ENCODE data around the gene MAP1A. TPM values are rescaled to one million over a fixed set of nuclear protein-coding genes. Genes with fewer than 3 reads are reported as not detected.

Gene MAP1A
- 1.4 and 1.7 TPM in 2 replicates for total RNA-seq (2014; rRNA removed; shearing (Covaris generic))
- 0.15 and 0.27 TPM in 2 replicates for polyA plus RNA-seq (2015; cell fraction: cytosol; rRNA removed)
- polyA plus RNA-seq (2015; cell fraction: nucleus; rRNA removed), result 0.72 and 0.76 TPM in 2 replicates

DNA sequence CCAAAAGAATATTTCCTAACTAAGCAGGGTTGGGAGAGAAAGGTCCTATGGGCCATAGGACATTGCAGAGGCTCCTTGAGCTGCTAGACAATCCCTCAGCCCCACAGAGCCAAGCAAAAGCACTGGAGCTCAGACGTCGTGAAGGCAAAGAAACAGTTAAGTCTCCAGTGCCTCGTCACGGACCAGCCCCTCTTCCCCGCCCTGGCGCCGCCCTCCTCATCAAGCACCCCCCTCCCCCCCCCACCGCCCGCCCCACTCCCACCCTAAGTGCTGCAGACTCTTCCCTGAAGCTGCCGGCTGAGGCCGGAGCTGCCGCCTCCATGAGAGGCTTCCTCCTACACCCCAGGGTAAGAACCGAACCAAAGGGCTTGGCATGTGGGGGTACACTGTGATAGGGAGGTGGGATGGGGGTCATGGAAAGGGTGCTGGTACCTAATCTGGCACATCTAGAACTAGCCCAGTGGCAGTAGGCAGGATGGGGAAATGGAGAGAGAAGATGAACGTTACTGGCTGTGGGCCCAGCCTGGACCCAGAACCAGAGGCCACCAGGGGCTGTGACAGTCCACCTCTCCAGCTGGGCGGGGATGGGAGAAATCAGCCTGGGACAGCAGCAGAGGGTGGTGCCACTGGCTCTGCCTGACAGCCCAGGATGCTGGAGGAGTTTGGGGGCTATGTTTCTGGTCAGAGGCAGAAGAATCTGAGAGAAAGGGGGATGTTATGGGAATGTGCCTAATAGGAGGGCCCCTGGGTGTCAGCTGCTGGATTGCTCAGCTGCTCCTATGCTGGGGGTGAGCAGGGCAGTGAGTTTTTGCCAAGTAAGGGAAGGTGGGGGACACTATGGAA lies at the start of gene MAP1A:
Gene MAP1A (plus strand): TSS at position 255 of the 843 bp plus-strand sequence. CDS start 3,866 bp downstream, outside the sequence.
- no peak for DNase-seq (ENCODE audit: low read depth)

DNA sequence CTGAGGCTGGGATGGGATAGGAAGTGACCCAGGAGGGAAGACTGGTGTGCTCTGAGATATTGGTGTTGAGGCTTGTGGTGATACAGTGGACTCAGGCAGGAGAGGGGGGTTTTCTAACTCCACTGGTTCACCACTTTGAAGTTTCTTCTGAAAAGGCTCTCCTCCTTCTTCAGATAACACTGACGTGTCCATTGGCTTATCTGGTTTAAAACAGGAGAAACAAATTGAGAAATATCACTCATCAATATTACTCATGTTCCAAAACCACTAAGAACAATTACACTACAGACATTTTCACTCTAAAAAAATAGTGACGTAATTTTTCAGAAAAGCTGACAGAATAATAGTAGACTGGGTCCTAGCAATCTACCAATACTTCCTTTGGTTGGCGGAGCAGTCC lies 47.5 kb upstream of the MAP1A start:
- DNase-seq (ENCODE audit: low read depth), result peak; percentile 72

DNA sequence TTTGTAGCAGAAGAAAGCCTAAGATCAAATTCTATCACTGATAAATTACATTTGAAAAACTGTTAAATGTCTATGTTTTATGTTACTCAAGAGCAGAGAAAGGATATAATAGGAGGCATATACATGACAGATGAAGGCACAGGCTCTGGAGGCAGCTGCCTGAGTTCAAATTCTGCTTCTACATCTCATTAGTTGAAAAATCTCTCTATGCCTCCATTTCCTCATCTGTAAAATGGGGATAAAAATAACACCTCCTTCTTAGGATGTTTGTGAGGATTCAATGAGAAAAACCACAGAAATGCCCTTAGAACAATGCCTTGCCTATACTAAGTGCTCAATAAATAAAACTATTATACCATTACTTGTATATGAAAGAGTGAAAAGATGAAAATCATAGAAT lies 45.4 kb upstream of the MAP1A start:
- no peak for DNase-seq (ENCODE audit: low read depth)

- no peak for DNase-seq (ENCODE audit: low read depth)
Measured at GRCh38 chr15:43473885-43474284, 43.5 kb upstream of the MAP1A start.

GRCh38 chr15:43483297-43484128 lies 33.9 kb upstream of the MAP1A start:
- peak; percentile 7 for DNase-seq (ENCODE audit: low read depth)

DNA sequence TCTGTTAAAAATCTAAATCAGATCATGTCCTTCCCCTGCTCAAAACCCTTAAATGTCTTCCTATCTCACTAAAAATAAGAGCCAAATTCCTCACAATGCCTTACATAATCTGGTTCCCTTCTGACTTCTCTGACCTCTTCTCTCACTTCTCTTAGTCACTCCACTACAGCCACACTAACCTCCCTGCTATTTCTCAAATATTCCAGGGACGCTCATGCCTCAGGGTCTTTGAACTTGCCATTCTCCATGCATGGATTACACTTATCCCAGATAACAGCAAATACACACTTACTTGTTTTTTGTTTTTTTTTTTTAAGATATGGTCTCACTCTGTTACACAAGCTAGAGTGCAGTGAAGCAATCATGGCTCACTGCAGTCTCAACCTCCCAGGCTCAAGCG lies 33.0 kb upstream of the MAP1A start:
- no peak for DNase-seq (ENCODE audit: low read depth)

GRCh38 chr15:43487271-43487895 lies 30.0 kb upstream of the MAP1A start:
- DNase-seq (ENCODE audit: low read depth), result no peak

DNA sequence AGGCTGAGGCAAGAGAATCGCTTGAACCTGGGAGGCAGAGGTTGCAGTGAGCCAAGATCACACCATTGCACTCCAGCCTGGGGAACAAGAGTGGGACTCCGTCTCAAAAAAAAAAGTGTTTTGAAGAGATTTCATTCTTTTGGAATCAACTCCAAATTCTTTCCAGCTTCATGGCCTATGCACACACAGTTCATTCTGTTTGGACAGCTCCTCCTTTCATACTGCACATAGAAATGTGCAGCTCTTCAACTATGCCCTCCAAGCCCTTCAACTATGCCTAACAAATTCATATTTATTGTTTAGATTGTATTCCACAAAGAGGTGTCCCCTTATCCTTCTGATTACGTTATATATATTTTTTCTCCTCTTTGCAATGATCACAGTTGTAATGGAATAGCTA lies 28.6 kb upstream of the MAP1A start:
- DNase-seq (ENCODE audit: low read depth), result no peak

DNA sequence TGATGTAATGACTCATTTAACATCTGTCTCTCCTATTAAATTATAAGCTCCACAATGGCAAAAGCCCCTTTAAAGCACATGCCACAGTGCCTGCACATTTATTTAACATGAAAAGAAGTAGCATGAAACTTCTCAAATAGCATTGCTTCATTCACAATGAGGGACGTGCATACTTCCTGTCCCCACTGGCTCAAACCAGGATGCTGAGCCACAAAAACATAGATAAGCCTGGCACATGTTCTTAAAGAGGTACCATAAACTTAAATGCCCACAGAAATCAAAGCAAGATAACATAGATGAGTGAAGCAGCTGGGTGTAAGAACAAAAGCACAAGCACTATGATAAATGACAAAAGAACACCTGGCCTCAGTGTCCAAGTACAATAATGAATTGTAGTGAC lies 28.2 kb upstream of the MAP1A start:
- no peak for DNase-seq (ENCODE audit: low read depth)

GRCh38 chr15:43492266-43492665 lies 25.1 kb upstream of the MAP1A start:
- DNase-seq (ENCODE audit: low read depth), result no peak

DNA sequence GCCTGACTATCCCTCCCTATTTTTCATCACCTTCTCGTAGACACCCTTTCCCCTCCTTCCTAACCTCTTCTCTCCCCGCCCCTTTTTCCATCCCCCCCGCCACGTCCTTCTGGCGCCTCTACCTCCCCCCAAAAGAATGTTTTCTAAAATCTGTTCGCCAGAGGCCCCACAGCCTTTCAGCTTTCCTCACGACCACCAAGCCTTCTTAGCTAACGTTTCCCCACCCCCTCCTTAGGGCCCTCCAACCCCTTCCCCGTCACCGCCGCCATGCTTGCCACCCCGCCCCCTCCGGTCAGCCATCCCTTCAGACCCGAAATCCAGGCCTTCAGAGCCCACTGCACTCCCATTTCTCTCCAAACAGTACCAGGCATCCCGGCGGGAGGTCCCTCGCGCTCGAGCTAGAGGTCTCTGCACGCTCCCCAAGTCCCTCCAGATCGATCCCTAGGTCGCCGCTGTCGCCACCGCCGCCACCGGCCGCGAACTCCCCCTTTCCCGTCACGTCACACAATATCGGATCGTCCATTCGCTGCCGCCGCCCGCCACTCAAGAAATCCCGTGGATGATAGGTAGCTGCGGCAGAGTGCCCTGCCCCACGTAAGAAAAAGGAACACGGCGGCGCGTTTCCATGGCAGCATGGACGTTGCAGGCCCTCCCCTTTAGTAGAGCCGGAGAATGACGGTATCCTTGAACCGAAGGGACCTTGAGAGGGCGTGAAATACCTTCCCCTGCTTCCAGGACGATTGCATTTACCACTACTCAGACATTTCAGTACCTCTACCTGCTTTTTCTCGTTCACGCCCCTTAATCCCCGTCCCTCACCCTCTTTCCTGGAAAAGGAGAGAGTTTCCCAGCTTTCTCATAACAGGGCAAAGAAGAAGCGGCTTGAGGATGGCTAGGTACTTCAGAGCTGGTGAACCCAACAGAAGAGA lies 24.5 kb upstream of the MAP1A start, which contains the start of gene TP53BP1:
Gene TP53BP1 (minus strand): TSS at position 484 of the 929 bp plus-strand sequence. CDS start 113 bp downstream, at position 371.
- DNase-seq (ENCODE audit: low read depth), result peak; percentile 94

DNA sequence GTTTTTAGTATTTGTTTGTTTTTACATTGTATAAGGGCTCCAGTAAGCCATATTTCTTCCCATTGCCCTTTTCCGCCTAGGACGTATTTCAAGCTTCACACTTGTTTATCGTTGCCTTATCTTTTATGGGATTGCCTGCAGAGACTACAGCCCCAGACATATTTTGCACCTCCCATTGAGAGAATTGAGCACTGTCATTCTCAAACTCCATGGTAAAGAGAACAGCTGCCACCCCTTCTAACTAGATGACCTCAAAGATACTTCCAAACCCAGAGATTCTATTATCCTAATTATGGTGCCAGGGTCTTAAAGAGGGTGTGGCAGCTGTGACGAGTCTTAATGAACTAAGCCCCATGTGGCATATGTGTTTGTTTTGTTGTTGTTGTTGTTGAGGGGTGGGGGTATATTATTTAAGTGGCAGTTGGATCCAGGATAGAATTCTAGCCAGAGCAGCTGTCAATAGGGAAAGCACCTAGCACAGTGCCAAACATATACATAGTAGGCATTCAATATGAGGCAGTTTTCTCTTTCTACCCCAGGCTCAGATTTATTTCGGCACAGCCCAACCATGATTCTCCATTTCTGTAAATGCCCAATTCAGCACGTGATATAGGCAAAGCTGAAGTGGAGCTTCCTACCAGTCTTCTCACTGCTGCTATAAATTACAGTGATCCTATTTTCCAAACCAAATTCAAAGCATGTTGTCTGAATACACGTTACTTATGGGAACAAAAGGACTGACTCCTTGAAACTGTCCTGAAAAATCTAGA lies 23.5 kb upstream of the MAP1A start:
- no peak for DNase-seq (ENCODE audit: low read depth)

DNA sequence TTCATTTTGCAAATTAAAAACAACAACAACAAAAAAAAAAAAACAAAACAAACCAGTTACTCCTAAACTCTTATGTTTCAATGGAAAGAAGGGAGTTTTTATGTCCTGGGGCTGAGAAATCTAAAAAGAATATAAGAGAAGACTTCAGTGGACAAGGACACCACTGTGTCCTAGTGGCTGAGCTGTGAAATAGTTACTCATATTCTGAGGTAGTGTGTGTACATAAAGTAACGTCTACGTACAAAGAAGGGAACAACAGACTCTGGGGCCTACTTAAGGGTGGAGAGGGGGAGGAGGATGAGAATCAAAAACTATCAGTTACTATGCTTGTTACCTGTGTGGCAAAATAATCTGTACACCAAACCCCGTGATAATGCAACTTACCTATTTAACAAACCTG lies 18.4 kb upstream of the MAP1A start:
- DNase-seq (ENCODE audit: low read depth), result no peak

DNA sequence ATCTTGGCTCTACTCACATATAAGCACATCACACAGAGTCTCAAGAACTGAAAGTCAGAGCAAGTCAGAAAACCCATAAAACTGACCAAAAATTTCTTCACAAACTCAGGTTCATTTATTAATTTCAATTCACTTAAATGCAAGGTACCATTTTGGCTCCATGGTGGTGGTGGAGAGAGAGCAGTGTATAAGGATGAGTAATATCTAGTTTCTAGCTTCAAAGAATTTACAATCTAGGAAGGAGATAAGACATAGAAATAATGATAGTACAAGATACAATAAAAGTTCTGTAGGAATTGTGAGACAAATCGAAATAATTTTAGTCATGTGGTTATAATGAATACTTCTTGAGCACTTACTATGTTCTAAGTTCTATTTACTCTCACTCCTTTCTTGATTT lies 17.8 kb upstream of the MAP1A start:
- DNase-seq (ENCODE audit: low read depth), result no peak

DNA sequence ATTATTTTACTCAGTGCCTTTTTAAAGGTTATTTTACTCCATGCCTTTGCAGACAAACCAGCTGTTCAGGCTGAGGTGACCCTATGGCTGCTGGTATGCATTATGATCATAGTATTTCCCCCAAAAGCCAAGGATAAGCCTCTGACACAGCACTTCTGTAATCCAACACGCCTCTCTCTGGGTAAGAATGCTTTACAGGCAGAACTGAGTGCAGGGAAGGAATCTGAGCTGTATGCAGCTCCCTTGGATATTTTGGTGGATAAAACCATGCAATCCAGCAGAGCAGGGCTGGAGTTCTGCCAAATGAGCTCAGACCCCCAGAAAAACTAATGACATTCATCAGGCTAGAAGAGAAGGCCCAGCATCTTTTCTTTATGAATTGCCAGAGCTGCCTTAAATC lies 11.7 kb upstream of the MAP1A start:
- peak; percentile 21 for DNase-seq (ENCODE audit: low read depth)

DNA sequence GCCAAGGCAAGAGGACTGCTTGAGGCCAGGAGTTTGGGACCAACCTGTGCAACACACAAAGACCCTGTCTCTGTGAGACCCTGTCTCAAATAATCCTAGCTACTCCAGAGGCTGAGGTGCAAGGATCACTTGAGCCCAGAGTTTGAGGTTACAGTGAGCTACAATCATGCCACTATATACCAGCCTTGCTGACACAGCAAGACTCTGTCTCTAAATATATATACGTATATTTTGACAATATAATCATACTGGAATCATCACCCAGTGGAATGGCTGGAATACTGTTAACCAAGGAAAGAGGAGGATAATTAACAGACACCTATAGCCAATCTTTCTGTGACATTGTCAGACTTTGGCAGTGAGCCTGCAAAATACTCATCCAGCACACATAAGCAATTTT lies 9.0 kb upstream of the MAP1A start:
- no peak for DNase-seq (ENCODE audit: low read depth)

DNA sequence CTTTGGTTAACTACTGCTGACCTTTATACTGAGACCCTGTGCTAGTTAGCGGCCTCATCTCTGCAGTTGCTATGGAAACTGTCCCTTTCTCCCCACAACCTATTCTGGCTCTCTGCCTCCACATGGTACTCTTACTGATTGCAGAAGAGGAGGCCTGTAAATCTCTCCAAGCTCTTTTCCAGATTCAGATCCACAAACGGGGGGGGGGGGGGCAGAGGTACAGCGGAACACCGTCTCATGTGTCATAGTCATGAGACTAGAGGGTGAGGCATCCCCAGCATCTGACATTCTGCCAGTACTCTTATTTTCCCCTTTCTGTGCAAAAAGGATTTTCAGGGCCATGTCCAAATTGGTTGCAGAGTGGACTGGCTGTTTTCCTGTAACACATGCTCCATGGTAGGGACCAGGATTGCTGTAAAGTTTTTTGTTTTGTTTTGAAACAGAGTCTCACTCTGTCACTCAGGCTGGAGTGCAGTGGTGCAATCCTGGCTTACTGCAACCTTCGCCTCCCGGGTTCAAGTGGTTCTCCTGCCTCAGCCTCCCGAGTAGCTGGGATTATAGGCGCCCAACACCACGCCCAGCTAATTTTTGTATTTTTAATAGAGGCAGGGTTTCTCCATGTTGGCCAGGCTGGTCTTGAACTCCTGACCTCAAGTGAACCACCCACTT lies 8.3 kb upstream of the MAP1A start:
- DNase-seq (ENCODE audit: low read depth), result peak; percentile 43

GRCh38 chr15:43509660-43510199 lies 7.7 kb upstream of the MAP1A start:
- peak; percentile 29 for DNase-seq (ENCODE audit: low read depth)
